GM19395 (cell line): ENCODE measurements around the gene AHCY.
A peak's percentile ranks its signal among the peaks of the same experiment; 100 is the strongest.
"Not testable (repeated sequence)": the region's sequence is repeated elsewhere in the genome, so short reads cannot be mapped to it uniquely, and the experiment has no call there.

Experiments used
- ATAC-seq: cut with Tn5 transposase; IDR thresholded peaks from one replicate; pipeline ENCODE4 v1.9.1; 2021; ENCODE audit warnings: mild to moderate bottlenecking, moderate library complexity; ENCODE audit not compliant: unreplicated experiment

Gene AHCY

DNA sequence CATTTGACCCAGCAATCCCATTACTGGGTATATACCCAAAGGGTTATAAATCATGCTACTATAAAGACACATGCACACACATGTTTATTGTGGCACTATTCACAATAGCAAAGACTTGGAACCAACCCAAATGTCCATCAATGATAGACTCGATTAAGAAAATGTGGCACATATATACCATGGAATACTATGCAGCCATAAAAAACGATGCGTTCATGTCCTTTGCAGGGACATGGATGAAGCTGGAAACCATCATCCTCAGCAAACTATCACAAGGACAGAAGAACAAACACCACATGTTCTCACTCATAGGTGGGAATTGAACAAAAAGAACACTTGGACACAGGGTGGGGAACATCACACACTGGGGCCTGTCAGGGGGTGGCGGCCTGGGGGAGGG is 25.1 kb upstream of the AHCY start:
- not testable (repeated sequence) for ATAC-seq

DNA sequence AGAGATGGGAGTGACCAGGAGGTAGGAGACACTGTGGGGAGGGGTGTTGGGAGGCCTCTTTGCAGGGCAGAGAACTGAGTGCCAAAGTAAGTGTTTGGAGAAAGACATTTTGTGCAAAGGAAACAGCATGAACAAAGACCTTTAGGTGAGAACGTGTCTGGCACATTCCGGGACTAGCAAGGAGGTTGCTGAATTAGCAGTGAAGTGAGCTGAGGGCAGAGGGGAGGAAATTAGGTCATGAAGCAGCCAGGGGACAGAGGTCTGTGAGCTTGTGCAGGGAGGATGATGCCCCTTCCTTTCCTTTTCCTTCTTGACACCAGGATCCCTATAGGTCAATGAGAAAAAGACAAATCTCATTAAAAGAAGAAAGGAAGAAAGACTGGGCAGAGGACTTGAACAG is 21.4 kb upstream of the AHCY start:
- ATAC-seq: no peak

DNA sequence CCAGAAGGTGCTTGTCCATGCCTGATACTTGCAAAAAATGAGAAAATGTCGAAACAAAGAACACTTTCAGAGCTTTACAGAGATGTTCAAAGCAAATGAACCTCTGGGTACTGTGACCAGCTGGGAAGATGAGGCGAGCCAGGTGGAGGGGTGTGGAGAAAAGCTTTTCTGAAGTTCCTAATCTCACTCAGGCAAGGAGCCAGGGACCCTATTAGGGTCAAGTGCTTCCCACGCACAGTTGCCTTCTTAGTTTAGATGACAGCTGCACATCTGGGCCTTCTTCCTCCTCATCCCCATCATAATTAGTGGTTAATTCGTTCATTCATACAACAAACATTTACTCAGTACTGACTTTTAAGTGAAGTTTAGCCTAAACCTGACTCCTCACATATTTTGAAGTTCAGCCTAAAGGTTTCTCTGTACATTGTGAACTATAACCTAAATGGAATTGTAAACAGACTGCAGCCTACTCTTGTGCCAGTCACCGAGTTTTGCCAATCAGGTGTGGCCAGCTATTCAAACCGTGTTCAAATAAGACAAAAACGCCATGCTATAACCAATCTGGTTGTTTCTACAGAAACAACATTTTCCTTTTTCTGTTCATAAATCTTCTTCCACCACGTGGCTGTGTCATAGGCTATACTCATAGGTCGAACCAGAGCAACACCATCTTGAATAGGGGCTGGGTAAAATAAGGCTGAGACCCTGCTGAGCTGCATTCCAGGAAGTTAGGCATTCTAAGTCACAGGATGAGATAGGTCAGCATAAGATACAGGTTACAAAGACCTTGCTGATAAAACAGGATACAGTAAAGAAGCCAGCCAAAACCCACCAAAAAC is 19.3 kb upstream of the AHCY start:
- ATAC-seq: no peak

DNA sequence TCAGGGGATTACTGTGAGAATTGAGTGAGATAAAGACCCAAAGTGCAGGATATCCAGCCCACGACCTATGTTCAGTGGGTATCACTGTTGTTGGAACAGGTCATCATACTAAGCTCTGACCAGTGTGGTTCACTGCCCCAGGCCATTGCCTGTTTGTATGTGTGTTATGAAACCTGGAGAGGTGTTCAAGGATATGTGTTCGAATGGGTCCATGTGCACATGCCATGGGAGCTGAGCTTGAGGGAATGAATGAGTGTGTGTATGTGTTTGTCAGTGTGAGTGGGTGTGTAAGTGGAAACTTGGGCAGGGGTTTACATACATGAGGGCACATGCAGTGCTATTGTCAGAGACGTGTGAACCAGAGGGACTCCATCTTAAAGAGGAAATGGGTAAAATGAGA is 17.7 kb upstream of the AHCY start:
- no peak for ATAC-seq

DNA sequence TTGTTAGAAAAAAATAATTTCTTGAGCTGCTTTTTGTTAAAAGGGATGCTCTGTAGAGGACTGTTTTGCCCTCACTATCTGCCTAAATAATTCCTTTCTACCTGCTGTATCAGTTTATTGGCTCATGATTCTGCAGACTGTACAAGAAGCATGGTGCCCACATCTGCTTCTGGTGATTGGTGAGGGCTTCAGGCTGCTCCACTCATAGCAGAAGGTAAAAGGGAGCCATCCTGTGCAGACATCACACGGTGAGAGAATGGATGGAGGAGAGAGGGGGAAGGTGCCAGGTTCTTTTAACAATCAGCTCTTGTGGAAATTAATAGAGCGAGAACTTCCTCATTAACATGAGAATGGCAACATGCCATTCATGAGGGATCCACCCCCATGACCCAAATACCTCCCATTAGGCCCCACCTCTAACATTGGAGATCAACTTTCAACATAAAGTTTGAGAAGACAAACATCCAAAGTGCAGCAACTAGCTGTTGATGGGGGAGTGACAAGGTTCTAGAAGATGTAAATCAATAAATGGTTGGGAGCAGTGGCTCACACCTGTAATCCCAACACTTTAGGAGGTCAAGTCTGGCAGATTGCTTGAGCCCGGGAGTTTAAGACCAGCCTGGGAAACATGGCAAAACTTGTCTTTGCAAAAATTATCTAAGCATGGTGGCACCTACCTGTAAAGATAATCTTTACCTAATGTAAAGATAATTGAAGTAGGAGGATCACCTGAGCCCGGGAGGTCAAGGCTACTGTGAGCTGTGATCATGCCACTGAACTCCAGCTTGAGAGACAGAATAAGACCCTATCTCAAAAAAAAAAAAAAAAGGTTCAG is 15.7 kb upstream of the AHCY start:
- ATAC-seq: no peak

DNA sequence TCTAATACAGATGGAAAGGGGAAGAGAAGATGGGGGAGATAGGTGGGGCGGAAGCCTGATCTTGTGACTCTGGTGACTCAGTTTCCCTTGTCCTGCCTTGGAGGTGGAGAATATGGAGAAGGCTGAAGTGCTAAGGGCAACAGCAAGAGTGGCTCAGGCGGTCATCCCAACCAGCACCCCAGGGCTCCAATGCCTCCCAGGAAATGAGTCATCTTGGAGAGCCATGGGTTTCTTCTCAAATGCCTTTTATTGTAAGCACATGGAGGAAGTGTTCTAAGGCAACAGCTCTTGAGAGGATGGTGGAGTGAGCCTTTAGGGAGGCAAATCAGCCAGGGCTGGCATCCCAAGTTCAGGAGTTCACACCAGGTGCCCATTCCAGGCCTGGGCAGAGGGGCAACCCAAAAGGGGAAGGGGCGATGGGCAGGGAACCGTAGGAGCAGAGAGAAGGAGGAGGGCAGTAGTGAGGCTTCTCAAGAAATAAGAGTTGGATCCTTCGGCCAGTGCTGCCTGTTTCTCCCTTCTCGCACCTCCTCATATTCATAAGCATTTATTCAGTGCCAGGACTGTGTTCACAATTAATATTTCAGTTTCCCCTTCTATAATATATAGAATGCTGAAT is 13.2 kb upstream of the AHCY start:
- no peak for ATAC-seq

DNA sequence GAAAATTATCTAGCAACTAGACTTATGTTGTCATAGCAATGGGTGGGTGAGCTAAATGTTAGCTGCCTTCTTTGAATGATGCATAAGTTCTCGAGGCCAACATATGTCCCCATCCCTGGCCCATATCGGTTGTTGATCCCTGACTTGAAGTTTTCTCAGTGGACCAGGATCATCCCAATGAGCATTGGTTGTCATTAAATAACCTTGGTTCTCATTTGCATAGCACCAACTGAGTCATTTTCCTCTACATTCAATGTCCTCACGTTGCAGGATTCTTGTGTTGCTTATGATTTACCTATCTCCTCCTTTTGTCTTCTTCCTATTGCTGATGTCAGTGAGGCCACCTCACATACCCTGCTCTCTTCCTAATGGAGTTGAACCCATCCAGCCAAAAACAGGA is 12.1 kb upstream of the AHCY start:
- no peak for ATAC-seq

DNA sequence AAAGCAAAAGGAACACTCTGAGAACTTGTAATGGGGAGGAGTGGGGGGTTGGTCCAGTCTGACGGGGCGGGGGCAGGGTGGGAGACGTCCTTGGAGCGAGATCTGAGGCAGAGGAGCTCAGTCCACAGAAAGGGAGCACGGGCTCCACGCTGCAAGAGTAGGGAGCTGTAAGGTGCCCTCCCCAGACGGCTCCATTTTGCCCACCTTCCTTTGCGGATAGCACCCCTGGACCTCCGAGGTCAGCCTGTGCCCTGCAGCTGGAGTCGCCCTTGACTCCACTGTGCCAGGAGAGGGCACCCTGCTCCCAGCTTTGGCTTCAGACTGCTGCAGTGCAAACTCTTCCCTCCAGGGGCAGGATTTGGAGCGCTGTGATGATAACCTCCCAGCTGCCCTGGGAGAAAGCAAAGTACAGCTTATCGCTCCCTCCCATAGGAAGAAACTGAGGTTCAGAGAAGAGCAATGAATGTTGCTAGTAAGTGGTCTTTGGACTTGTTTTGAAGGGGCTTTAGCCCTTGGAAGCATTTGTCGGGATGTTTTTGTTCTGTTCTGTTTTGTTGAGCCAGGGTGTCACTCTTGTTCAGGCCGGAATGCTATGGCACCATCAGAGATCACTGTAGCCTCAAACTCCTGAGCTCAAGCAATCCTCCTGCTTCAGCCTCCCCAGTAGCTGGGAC is 9.5 kb upstream of the AHCY start:
- ATAC-seq: peak; percentile 74

DNA sequence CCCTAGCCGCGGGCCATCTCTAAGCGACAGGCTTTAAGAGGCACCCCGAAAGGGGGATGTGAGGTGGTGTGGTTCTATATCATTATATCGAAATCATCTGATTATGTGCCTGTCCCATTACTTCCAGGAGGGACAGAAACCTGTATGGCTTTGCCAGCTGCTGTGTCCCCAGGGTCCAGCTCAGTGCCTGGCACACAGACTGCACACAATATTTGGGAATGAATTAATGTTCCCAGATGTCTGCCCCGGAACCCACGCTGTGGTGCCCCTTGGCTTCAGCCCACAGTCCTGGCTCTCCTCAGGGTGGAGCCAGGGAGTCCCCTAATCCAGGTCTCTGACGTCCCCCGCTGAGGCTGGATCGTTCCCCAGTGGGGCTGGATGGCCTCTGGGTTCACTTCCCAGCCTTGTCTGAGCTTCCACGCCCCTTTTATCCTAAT is 8.9 kb upstream of the AHCY start:
- no peak for ATAC-seq

DNA sequence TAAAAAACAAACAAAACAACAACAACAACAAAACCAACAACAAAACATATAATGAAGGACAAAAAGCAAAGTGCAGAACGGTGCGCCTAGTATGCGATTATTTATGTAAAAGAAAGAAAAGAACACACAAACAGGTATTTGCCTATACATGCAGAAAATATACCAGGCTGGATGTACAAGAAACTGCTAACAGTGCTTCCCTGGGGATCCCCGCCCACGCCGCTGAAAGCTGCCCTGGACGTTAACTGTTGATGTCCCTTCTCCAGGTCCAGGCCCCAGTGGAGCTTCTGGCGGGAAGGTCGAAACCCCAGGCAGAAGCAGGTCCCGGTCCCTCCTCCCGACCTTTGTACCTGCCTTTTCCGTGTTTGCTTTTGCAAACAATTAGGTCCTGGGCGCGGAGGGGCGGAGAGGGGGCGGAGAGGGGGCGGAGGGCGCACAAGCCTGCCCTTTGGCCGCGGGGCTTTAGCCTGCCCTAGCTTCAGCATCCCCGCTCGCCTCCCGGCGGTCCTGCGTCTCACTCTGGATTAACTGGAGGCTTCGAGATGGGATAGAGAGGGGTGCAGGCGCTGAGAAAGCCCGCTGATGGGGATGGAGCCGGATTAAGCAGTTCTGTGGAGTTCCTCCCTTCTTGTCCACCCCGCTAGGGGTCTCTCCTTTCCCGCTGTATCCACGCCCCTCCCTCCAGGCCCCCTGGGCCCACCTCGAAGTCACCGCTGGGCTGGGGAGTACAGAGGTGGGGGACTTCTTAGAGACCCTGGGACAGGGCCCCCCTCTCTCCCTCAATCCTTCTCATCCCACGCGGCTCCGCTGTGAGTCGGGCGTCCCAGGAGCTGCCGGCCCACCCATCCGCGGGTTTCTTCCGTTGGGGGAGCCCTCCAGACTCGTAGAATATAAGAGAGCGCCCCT is 8.2 kb upstream of the AHCY start:
- no peak for ATAC-seq

DNA sequence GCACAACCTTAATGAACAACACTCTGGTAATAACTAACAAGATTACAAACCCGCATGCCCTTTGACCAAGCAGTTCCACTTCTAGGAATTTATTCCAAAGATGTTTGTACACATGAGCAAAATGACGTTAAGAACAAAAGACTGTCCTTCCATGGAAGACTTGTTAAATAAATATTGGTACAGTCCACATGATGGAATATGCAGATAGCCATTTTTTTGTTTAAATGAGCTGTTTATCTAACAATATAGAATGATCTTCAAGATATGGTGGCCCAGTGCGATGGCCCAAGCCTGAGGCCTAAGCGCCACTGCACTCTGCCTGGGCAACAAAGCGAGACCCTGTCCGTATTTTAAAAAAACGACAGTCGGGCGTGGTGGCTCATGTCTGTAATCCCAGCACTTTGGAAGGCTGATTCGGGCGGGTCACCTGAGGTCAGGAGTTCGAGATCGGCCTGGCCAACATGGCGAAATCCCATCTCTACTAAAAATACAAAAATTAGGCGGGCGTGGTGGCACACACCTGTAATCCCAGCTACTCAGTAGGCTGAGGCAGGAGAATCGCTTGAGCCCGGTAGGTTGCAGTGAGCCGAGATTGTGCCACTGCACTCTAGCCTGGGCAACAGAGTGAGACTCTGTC is 7.4 kb upstream of the AHCY start:
- ATAC-seq: no peak

DNA sequence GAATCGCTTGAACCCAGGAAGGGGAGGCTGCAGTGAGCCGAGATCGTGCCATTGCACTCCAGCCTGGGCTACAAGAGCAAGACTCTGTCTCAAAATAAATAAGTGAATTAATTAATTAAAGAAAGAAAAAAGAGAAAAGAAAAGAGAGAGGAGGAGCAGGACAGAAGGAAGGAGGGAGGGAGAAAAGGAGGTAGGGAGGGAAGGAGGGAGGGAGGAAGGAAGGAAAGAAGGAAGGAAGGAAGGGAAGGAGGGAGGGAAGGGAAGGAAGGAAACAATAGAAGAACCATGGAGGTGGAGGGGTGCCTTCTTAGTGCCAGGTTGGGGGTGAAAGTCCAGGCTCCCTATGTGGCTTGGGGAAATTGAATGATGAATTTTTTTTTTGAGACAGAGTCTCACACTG is 6.5 kb upstream of the AHCY start:
- no peak for ATAC-seq

DNA sequence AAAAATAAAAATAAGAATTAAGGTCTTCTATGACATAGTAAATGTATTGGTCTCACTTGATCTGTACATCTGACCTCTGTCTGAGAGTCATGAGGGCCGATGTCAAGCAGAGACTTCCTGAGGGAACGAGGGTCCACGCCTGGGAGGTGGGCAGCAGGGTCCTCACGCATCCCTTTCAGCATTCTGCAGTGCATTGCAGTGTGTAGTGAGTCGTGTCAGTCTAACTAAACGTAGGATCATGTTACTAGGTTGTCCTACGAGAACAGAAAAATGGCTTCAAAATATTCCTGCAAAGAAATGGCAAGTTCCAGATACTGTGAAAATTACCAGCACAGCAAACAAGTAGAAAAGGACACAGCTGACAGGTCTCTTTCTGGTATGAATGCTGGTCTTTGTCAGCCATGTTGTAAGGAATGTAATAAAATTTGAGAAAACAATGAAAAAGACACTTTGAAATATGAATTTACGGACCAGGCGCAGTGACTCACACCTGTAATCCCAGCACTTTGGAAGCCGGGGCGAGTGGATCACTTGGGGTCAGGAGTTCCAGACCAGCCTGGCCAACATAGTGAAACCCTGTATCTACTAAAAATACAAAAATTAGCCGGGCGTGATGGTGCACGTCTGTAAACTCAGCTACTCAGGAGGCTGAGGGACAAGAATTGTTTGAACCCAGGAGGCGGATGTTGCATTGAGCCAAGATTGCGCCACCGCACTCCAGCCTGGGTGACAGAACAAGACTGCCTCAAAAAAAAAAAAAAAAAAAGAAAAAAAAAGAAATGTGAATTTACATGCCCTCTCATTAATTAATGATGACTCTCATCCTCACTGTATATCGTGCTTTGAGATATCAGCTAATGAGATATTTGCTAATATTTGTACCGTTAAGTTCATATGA is 2.4 kb upstream of the AHCY start:
- no peak for ATAC-seq

DNA sequence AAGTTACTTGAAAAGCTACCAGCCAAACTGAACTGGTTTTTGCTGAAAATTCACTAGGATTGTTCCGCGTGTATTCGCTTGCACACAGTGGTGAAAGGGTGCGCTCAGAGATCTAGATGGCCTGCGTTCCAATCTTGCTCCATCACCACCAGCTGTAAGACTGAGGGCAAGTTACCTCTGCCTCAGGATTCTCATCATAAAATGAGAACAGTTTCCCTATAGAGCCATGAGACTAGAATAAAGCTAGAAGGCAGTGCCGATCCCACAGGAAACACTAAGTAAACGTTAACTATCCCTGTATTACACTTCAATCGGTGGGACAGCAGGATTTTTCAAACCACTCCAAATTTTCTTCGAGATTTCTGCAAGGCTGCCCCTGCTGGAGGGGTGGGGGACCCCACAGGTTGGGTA is 838 bp downstream of the AHCY start:
- ATAC-seq: no peak

DNA sequence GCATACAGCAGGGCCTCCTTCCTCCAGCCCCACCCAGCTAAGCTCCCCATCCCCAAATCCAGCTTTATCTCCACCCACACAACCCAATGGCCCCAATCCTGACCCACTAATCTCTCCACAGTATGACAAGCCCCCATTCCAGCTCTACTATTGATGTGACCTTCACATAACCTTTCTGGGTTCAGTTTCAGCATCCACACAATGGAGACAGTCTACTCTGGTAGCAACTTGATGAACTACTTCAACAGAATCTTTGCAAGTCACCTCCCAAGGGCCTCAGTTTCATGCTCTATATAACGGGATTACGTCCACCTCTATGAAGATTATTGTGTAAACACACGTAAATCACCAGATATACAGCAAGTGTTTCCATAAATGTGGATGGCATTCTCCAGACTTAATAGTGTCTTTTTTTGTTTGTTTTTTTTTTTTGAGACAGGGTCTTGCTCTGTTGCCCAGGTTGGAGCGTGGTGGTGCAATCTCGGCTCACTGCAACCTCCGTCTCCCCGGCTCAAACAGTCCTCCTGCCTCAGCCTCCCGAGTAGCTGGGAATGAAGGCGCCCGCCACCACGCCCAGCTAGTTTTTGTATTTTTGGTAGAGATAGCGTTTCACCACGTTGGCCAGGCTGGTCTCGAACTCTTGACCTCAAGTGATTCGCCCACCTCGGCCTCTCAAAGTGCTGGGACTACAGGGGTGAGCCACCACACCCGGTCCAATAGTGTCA is 1.4 kb downstream of the AHCY start:
- no peak for ATAC-seq

DNA sequence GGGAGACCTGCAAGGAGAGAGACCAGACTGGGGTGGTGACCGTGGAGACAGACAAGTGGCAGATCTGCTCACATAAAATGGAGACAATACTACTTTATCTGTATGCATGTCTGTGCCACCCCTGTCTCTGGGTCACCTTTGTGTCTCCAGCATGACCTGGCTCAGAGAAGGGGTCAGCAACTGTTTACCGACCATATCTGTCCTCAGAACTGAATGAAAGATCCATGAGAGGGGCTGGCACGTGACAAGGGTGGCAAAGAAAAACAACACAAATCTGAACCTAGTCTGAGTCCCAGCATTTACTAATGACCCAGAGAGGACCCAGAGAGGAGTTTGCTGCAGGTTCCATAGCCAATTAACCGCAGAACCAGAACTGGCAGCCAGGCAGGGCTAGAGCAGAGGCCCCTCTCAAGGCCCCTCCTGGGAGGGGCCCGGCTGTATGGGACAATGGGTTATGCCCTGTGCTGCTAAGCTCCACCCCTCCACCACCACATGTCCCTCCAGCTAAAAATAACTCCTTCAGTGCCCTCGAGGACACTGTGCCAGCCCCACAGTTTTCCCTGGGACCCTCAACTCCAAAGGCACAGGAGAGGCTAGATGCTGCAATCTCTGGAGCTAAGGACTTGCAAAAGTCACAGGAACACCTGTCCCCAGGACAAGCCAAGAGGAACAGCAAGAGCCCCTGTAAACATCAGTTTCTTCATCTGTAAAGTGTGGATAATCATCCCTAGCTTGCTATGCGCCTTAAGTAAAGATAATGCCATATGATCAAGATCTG is 2.2 kb downstream of the AHCY start:
- no peak for ATAC-seq

DNA sequence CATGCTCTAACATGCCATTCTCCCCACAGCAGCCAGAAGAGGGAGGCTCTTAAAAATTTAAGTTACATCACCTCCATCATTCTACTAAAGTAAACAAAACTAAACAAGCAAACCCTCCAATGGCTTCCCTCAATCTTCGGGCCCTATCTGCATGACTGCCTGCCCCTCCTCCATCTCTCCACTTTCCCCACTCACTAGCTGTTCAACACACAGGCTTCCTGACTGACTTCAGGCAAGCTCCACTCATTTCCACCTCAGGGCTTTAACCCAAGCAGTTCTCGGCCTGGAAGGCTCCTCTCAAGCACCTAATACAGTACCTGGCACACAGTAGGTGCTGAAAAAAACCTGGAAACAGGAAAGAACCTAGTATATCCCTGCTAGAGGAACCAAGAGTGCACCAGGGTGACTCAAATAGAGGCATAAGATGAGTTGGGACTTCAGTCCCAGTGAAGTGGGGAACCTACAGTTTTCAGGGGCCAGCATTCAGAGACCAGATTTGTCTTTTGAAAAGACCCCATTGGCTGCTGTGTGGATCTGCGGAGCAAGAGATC is 2.8 kb downstream of the AHCY start:
- ATAC-seq: no peak
